NCI-H82 (cell line): ENCODE measurements around the gene EEF1E1.
A peak's percentile ranks its signal among the peaks of the same experiment; 100 is the strongest.
"Not testable (repeated sequence)": the region's sequence is repeated elsewhere in the genome, so short reads cannot be mapped to it uniquely, and the experiment has no call there.

ENCODE experiments used
- DNase-seq: peaks from one replicate; lab custom pipeline; 2025; lab: John Stamatoyannopoulos, UW

Gene EEF1E1

DNA sequence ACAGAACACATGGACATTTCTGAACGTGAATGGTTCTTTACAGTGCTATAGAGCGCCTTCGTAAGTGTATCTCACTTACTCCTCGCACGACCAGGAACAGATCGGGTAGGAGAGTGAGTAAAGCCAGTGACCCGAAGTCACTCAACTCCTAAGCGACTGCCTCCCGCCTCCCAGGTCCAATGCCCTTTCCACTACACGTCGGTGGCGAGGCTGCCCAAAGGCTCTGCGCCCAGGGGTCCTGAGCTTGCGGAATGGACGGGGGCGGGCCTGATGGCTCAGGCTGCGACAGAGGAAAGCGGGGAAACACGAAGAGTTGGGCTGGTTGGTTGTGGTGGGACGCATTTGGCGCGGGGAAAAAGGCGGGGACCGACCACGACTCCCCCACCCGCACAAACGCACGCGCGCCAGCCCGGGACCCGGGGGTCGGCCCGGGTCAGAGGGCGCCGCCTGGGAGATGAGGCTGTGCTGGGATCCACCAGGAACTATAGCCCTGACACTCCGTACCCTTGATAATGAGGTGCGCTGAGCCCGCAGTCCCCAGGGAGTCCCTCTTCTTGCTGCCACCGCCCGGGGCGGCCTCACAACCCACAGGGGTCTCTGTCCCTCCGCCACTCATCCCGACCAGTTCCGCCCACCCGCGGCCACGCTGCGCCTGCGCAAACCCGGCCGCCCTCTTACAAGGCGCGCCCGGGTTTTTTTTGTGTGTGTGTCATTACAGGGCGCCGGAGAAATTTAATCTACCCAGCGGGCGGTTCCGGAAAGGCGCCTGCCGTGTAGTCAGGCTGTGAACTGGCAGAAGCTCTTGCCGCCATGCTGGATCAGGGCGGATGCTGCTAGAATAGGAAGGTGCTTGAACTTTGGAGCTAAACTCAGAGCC lies 38.3 kb downstream of the EEF1E1 start, which contains the start of gene BLOC1S5:
BLOC1S5 (minus strand) TSS at position 629 of the 877 bp plus-strand sequence; CDS start at position 616, 13 bp downstream.
- DNase-seq, result peak; percentile 99

DNA sequence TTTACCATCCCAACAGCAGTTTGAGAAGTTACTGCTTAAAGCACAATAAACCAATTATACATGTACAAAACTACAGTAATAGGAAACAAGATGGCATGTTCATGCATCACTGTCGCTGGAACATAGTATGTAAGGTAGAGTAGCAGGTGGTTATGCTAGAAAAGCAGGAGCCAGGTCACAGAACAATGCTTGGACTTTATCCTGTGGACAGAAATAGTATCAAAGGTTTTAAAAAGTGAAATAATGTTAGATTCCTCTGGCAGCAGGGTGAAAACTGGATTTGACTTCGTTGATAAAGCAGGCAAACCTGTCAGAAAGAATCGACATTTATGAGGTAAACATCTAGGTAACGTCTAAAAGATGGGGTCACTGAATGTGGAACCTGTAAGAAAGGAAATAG lies 40.6 kb downstream of the EEF1E1 start:
- DNase-seq, result no peak

DNA sequence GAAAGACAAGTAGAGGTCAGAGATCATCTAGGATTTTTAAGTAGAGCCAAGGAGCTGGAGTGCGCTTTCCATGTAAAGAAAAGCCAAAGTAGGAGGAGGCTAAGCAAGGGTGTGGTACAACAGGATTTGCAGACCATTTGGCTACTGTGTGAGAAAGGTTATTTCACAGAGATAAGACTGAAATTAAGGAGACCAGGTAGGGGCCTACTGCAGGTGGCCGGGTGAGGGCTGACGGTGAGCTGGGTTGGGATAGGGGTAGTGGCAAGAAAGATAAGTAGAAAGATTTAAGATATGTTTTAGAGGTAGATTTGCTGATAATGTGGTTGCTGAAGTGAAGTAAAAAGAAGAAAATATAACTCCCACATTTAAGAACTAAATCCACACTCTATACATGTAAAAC lies 42.0 kb downstream of the EEF1E1 start:
- DNase-seq, result no peak

- no peak for DNase-seq
These were observed 43.2 kb downstream of the EEF1E1 start for GRCh38 chr6:8059129-8059528.

DNA sequence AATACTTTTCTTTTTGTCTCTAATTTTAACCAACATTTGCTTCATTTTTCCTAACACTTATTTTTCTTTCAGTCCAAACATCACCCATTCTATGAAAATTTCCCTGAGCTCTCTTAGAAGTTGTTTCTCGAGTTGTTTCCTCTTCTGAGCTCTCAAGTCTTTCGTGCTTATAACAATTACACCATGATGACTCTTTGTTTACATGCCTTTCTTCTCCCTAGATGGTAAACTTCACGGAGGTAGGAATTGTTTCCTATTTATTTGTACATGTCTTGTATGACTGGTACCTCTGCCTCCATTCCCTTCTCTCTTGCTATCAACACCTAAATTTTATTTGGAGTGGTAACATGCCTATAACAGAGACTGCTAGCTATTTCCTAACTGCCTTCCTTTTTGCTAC lies 44.6 kb downstream of the EEF1E1 start:
- DNase-seq, result no peak

DNA sequence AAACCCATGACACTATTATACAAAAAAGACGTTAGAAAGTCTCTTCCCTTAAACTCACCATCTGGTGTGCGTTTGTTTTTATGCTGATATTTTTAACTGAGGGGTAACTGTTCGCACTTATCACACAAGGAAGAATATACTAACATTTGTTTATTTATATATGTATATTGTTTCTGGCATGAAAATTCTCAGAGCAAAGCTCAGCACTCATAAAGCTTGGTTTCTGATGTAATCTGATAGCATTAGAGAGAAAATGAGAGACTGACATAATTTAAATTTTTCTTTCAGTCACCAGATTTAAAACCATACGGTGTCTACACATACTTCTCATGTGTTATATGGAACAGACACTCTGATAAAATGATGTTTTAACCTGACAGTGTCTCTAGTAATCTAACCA lies 45.1 kb downstream of the EEF1E1 start:
- no peak for DNase-seq

DNA sequence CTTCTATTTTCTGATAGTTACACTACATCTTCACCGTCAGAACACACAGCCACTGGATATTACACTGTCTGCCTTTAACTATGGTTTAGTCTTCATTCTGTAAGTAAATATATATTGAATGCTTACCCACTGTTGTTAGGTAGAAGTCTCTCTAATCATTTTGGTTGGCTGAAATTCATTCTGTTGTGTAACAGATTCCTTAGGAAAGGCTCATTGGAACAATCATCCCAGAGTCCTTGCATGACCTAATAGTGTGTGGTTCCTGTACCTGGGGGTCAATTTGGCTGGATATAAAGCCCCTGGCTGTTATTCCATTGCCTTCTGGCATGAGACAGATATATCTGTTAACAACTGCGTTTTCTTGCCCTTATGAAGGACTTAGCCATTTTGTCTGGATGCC lies 48.1 kb downstream of the EEF1E1 start:
- DNase-seq, result no peak

DNA sequence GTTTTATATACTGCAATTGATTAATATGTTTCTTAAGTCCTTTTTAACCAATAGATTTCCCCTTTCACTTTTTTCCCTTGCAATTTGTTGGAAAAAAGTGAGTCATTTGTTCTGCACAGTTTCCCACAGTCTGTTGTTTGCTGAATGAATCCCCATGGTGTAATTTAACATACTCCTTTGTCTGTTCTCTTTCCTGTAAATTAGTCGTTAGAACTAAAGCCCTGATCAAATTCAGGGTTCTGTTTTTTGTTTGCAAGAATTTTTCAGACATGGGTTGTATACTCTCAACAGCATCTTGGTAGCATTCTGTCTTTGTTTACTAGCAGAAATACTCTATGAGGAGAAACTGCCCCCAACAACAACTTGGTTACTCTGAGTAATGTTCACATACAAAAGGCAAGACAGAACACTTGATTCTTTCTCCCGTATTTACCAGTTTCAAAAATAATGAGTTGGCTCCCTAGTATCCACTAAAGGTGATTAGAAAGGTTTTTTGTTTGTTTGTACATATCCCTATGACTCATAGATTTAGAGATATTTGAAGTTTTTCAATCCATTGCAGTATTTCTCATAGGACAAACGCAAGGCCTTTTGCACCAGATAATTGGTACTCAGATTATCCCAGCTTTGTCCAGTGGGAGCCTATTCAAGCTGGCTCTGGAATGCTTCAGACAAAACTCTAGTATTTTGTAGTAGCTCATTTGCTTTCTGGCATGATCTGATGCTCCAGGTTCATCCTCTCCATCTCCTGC lies 54.6 kb downstream of the EEF1E1 start:
- DNase-seq, result no peak

GRCh38 chr6:8045769-8046168 lies 56.6 kb downstream of the EEF1E1 start:
- not testable (repeated sequence) for DNase-seq

DNA sequence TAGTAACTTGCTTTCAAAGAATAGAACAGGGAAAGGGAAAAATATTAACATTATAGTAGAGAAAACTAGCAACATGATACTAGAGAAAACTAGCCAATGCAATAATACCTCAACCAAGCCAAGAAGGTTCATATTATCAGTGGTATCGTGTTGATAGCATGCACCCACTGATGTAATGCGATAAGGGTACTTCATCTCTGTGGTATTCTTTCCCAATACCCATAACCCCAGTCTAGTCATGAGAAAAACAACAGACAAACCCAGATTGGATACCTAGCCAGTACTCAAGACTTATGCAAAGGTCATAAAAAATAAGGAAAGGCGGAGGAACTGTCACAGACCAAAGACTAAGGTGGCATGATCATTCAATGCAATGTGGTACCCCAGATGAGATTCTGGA lies 59.1 kb downstream of the EEF1E1 start:
- no peak for DNase-seq

DNA sequence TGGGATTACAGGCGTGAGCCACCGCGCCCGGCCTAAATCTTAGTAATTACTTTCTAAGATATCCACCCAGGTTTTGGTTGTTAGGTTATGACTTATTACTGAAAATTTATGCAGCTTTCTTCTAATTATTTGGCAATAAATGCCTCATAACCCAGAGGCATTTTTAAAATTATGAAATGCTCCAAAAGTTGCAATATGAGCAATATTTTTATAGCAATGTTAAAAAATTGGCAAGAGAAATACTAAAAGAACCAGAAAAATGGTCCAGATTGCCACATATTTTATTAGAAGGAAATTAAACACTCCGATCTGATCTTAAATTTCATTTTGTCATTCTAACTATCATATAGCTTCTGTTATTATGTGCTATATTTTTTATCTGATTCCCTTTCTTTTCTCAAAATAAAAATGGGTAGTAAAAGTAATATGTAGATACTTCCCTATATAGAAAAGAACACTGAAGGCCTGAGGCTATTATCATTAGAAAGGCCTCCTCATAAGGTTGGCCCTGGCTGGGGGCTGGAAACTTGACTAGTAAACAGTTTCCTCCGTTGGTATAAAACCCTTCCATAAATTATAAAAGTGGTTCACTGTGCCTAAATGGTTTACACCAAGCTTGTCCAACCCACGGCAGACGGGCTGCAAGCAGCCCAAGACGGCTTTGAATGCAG lies 60.3 kb downstream of the EEF1E1 start:
- DNase-seq, result no peak

- not testable (repeated sequence) for DNase-seq
These were observed 68.2 kb downstream of the EEF1E1 start for GRCh38 chr6:8034107-8034506.

- DNase-seq, result no peak
These were observed 71.4 kb downstream of the EEF1E1 start for GRCh38 chr6:8030920-8031319.
